Left lobe of liver (tissue), 2 donors: ENCODE measurements around the gene ARL16. TPM values are rescaled to one million over a fixed set of nuclear protein-coding genes. Genes with fewer than 3 reads are reported as not detected.
"Not testable (repeated sequence)": the region's sequence is repeated elsewhere in the genome, so short reads cannot be mapped to it uniquely, and the experiment has no call there.

ENCODE experiments used
- ATAC-seq: fragments of 200-7000 bp; cut with Tn5 transposase; one replicate; pipeline ENCODE4 v1.9.1; 2020; ENCODE audit warnings: mild to moderate bottlenecking, moderate library complexity
- DNase-seq: peaks from one replicate; pipeline ENCODE4 v3.0.0-alpha.2; 2020; ENCODE audit warnings: low spot score
- total RNA-seq: library from RNA; stranded (reverse); gene quantifications from one replicate; pipeline ENCODE4 v1.2.1, GENCODE V29; 2021
- donor health status: DM: no; HTN: no; CAD: no; lungs with moderate emphysema.
- donor health status: DM: no; HTN: yes; CAD: no.

ARL16 gene
- total RNA-seq, 1 donor from 2014 or later, result 5.1 TPM

GRCh38 chr17:81696218-81696941 lies 12.8 kb upstream of the ARL16 start:
- no peak for ATAC-seq

DNA sequence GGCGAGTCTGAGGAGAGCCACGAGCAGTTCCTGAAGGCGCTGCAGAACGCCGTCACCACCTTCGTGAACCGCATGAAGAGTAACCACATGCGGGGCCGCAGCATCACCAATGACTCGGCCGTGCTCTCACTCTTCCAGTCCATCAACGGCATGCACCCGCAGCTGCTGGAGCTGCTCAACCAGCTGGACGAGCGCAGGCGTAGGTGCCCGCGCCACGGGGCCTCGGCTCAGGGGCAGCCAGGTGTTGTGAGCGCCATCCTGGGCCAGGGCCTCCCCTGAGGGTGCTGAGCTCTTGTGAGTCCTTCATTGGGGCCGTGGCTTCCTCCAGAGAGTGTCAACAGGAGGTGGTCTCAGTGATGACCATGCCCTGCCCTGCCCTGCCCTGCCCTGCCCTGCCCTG lies 12.2 kb upstream of the ARL16 start:
- DNase-seq (no peak), ATAC-seq (no peak)

More at GRCh38 chr17:81696218-81696941, 12.8 kb upstream of the ARL16 start:
- no peak for DNase-seq

GRCh38 chr17:81695211-81695610 lies 11.6 kb upstream of the ARL16 start:
- no peak for DNase-seq
- peak; percentile 5 for ATAC-seq

- DNase-seq (no peak), ATAC-seq (no peak)
Measured at GRCh38 chr17:81694810-81695209, 11.2 kb upstream of the ARL16 start.

DNA sequence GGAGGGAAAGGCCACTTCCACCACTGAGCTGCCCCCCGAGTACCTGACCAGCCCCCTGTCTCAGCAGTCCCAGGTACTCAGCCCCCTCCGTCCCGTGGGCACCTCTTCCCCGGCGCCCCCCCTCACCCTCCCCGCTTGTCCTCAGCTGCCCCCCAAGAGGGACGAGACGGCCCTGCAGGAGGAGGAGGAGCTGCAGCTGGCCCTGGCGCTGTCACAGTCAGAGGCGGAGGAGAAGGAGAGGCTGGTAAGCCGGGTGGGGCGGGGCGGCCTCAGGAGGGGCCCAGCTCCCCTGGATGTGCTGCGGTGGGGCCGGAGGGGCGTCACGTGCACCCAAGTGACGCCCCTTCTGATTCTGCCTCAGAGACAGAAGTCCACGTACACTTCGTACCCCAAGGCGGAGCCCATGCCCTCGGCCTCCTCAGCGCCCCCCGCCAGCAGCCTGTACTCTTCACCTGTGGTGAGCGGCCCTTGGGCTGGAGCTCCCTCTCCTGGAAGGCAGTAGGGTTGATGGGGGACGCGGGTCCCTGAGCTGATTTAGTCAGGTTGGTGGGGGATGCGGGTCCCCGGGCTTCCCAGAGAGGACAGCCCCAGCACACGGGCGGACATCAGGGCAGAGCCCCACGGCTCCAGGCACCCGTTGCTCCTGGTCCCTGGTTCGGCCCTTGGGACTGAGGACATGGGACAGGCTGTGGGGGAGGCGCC lies 10.1 kb upstream of the ARL16 start:
- no peak for DNase-seq

GRCh38 chr17:81691608-81692007 lies 8.0 kb upstream of the ARL16 start:
- no peak for DNase-seq
- no peak for ATAC-seq

More for the DNA sequence above, 10.1 kb upstream of the ARL16 start:
- peak; percentile 6 for ATAC-seq

DNA sequence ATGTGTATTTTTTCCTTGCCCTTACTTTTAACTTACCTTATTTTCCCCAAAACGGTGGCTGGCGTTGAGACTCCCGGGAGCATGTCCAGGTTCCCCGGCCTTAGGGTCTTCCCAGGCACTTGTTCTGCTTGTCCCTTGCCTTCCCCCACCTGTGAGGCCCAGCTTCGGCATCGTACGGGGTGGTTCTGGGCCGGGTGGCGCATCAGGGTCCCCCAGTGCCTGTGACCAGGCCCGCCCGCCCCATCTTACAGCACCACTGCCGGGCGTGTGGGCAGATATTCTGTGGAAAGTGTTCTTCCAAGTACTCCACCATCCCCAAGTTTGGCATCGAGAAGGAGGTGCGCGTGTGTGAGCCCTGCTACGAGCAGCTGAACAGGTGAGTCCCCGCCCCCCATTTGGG lies 7.6 kb upstream of the ARL16 start:
- ATAC-seq (no peak), DNase-seq (no peak)

- no peak for ATAC-seq
- DNase-seq, result no peak
Measured at GRCh38 chr17:81690549-81690948, 7.0 kb upstream of the ARL16 start.

DNA sequence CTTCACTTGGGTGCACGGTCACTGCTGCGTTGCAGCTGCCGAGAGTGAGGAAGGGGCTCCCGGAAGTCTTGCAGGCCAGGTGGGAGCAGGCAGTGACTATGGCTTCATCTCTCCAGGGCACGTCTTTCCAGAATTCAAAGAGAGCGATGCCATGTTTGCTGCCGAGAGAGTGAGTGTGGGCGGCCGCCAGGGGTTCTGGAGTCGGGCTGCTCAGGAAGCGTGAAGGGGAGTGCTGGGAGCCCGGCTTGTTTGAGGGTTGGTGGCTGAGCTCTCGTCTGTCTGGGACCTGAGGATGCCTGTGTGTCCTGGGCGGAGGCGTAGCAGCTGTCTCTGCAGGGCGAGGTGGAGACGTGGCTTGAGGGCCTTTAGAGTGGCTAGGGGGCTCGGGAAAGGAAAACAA lies 6.5 kb upstream of the ARL16 start:
- DNase-seq (no peak), ATAC-seq (no peak)

DNA sequence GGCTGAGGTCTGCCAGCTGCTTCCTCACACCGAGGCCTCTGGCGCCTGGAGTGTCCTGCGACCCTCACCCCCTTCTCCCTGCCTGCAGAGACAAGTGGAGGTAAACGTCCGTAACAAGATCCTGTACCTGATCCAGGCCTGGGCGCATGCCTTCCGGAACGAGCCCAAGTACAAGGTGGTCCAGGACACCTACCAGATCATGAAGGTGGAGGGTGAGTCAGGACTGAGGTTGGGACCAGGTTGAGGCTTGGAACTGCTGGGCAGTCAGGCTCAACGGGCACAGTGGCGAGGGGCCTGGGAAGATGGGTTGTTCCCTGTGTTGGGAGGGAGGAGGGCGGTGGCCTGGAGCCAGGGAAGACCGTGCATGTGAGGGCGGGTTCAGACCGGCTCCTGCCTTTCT lies 5.0 kb upstream of the ARL16 start:
- ATAC-seq, result no peak
- no peak for DNase-seq

DNA sequence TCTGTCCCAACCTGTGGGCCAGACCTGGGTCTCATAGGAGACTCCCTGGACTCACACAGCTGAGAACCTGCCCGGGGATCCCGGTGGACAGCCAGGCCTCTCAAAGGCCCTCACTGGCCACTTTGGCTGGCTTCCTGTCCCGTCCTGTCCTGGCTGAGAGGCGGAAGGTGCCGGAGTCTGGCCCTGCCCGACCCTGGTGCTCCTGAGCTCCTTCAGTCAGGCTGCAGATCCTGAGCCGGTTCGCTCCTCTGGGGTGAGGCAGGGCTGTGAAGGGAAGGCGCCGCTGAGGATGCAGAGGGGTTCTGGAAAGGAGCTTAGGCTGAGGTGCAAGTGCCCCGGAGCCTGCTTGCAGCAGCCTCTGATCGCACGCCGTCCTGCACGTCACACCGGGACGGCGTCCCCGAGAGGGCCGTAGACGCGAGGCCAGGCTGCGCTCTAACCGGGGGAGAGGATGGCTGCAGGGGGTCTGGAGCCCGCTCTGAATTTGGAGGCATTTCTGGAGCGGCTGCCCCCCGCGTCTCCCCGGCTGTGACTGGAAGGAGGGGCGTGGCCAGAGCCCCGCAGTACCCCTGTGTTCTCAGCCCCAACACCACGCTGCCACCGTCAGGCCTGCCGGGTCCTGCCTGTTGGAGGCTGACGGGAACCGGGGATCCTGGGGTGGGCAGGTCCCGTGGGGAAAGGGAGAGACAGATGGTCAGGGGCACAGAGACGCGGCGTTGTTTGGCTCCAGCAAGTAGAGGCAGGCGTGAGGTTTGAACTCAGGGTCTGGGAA lies 4.4 kb upstream of the ARL16 start:
- DNase-seq, result no peak
- no peak for ATAC-seq

GRCh38 chr17:81686614-81687013 lies 3.0 kb upstream of the ARL16 start:
- DNase-seq, result no peak
- ATAC-seq, result no peak

GRCh38 chr17:81685108-81685507 lies 1.5 kb upstream of the ARL16 start:
- DNase-seq, result no peak
- no peak for ATAC-seq

GRCh38 chr17:81684442-81684911 lies 880 bp upstream of the ARL16 start:
- no peak for ATAC-seq
- no peak for DNase-seq

- DNase-seq (no peak), ATAC-seq (peak; percentile 19)
Measured at GRCh38 chr17:81683208-81683583, 401 bp downstream of the ARL16 start.

DNA sequence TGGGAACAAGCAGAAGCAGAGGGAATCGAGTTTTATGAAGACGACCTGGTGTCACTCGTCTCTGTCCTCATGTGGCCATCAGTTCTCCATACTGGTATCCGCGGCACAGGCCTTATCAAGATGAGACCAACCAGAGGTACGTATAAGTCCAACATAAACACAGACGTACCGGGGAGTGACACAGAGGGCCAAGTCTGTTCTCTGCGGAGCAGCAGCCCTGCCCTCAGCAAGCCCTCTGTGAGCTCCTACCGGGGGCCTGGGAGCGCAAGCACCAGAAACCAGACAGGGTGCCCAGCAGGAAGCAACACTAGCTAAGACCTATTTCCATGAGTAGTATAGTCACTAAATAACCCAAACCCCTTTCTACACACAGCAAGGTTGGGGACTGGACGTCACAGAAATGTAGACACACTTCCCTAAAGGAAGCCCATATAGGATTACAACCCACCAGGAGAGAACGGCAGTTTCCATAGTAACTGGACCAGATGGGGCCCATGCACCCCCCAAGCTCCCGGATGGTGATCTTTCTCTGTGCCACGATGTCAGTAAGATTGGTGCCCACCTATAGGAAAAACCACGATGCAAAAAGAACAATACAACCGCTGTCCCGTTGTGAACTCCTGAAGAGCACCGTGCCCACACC lies 911 bp downstream of the ARL16 start:
- ATAC-seq (no peak), DNase-seq (no peak)

- no peak for ATAC-seq
- DNase-seq, result no peak
Measured at GRCh38 chr17:81681672-81682071, 1.9 kb downstream of the ARL16 start.

- peak; percentile 74 for DNase-seq
- peak; percentile 49 for ATAC-seq
Measured at GRCh38 chr17:81680150-81680549, 3.4 kb downstream of the ARL16 start.

DNA sequence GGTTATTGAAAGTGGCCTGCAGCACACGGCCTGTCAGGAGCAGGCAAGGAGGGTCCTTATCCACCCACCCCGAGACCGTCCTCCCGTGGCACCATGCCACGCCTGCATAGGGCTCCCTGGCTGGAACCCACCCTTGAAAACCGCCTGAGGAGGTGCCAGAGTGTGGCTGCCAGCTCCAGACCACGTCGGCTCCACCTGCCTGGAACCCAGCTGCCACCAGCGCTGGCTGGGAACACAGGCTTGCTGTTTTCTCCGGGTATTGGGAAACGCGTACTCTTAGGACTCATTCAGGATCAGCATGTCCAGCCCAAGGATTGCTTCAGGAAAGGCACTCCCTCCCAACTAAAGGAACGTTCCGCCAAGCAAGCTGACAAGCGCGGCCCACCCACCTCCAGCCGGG lies 6.7 kb downstream of the ARL16 start:
- peak; percentile 67 for DNase-seq
- ATAC-seq, result peak; percentile 78

DNA sequence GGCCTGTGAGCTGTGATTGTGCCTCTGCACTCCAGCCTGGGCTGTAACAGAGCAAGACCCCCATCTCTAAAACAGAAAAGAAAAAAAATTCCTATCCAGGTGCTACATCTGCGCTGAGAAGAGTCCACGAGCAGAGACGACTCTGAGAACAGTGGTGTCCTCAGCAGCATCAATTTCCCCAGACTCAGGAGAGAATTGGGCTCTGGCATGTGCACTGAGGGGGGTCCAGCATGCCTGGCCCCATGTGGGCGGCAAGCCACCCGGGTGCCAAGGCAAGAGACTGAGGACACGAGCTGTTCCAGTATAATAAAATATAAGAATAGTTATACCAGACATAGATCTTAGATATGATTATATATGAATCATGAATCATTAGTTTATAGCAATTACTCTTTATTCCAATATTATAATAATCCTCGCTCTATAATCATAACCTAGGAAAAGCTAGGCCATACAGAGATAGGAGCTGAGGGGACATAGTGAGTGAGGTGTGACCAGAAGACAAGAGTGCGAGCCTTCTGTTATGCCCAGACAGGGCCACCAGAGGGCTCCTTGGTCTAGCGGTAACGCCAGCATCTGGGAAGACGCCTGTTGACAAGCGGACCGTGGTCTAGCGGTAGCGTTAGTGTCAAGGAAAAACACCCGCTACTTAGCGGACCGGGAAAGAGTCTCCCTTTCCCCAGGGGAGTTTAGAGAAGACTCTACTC lies 7.9 kb downstream of the ARL16 start:
- DNase-seq, ATAC-seq: not testable (repeated sequence)
